SIG-M5 (cell line): ENCODE measurements around the gene HNRNPF.
"Not testable (repeated sequence)": the region's sequence is repeated elsewhere in the genome, so short reads cannot be mapped to it uniquely, and the experiment has no call there.

Experiments
- DNase-seq: peaks from one replicate; lab custom pipeline; 2025; lab: John Stamatoyannopoulos, UW

HNRNPF gene

GRCh38 chr10:43408710-43409384, at the start of gene HNRNPF:
Gene HNRNPF, minus strand, starts transcription at chr10:43409186. Its CDS starts 21,302 bp downstream, at chr10:43387884.
- DNase-seq: peak; percentile 29

GRCh38 chr10:43458227-43458626, 49.2 kb upstream of the HNRNPF start:
- no peak for DNase-seq

- DNase-seq: not testable (repeated sequence)
These were observed 47.6 kb upstream of the HNRNPF start for GRCh38 chr10:43456561-43456960.

- not testable (repeated sequence) for DNase-seq
These were observed 45.0 kb upstream of the HNRNPF start for GRCh38 chr10:43454025-43454424.

GRCh38 chr10:43453266-43453831, 44.4 kb upstream of the HNRNPF start:
- no peak for DNase-seq

- DNase-seq: no peak
These were observed 43.4 kb upstream of the HNRNPF start for GRCh38 chr10:43452356-43452914.

GRCh38 chr10:43448742-43449141, 39.8 kb upstream of the HNRNPF start:
- DNase-seq: no peak

- DNase-seq: not testable (repeated sequence)
These were observed 37.4 kb upstream of the HNRNPF start for GRCh38 chr10:43446219-43447017.

- no peak for DNase-seq
These were observed 36.0 kb upstream of the HNRNPF start for GRCh38 chr10:43444897-43445466.

- DNase-seq: no peak
These were observed 35.3 kb upstream of the HNRNPF start for GRCh38 chr10:43444323-43444722.

- no peak for DNase-seq
These were observed 31.6 kb upstream of the HNRNPF start for GRCh38 chr10:43440463-43441134.

- no peak for DNase-seq
These were observed 28.3 kb upstream of the HNRNPF start for GRCh38 chr10:43437141-43437870.

GRCh38 chr10:43436291-43437140, 27.5 kb upstream of the HNRNPF start, which contains the start of gene ZNF487:
Gene ZNF487, plus strand, starts transcription at chr10:43437111. Its CDS starts 38,703 bp downstream, at chr10:43475814.
- DNase-seq: no peak

- no peak for DNase-seq
These were observed 22.1 kb upstream of the HNRNPF start for GRCh38 chr10:43430926-43431663.

- DNase-seq: no peak
These were observed 18.3 kb upstream of the HNRNPF start for GRCh38 chr10:43427166-43427825.

- DNase-seq: not testable (repeated sequence)
These were observed 17.5 kb upstream of the HNRNPF start for GRCh38 chr10:43426476-43426875.

- no peak for DNase-seq
These were observed 15.4 kb upstream of the HNRNPF start for GRCh38 chr10:43424416-43424815.

- DNase-seq: not testable (repeated sequence)
These were observed 13.0 kb upstream of the HNRNPF start for GRCh38 chr10:43421944-43422343.

GRCh38 chr10:43421519-43421918, 12.5 kb upstream of the HNRNPF start:
- no peak for DNase-seq
